ENCODE data around the gene PDZD2. TPM values are rescaled to one million over a fixed set of nuclear protein-coding genes. Genes with fewer than 3 reads are reported as not detected.
"Not testable (repeated sequence)": the region's sequence is repeated elsewhere in the genome, so short reads cannot be mapped to it uniquely, and the experiment has no call there.

The PDZD2 gene
- polyA plus RNA-seq, 1 donor from 2014 or later = 3.1 TPM

DNA sequence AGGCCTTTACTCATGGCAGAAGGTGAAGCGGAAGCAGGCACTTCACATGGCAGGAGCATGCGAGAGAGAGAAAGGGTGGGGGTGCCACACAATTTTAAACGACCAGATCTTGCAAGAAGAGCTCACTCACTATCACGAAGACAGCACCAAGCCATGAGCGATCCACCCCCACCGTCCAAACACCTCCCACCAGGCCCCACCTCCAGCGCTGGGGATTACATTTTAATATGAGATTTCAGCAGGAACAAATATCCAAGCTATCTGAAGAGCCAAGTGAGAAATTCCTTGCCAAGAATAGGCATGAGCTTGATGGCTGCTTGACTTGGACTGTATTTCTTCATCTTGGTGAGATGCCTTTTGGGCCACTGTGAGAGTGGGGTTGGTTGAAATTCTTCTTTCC is 88.0 kb downstream of the PDZD2 start:
- Histone ChIP-seq H3K27ac (ENCODE audit: low read length) (no peak overlapping the region), H3F3A (ENCODE audit: insufficient read depth, low read length, poor library complexity, severe bottlenecking) (no peaks in the 10 kb centered on the region), H3K4me3 (ENCODE audit: low read length) (no peak overlapping the region), H3K36me3 (ENCODE audit: insufficient read depth, low read length) (no peaks in the 10 kb centered on the region), H4K20me1 (ENCODE audit: insufficient read depth) (no peaks in the 10 kb centered on the region), H3K79me2 (replicated peaks; ENCODE audit: insufficient read depth, low read length) (no peaks in the 10 kb centered on the region), H3K9me3 (ENCODE audit: low read length) (no peaks in the 10 kb centered on the region), H3K9me2 (ENCODE audit: insufficient read depth, low read length) (no peaks in the 10 kb centered on the region), H3K9ac (ENCODE audit: low read length) (no peak overlapping the region), H3K27me3 (ENCODE audit: insufficient read depth, low read depth, low read length) (no peaks in the 10 kb centered on the region), H3K4me2 (ENCODE audit: low read length) (no peak overlapping the region), H2AFZ (ENCODE audit: low read depth, low read length) (no peak overlapping the region)
- TF ChIP-seq, protein P1, sequence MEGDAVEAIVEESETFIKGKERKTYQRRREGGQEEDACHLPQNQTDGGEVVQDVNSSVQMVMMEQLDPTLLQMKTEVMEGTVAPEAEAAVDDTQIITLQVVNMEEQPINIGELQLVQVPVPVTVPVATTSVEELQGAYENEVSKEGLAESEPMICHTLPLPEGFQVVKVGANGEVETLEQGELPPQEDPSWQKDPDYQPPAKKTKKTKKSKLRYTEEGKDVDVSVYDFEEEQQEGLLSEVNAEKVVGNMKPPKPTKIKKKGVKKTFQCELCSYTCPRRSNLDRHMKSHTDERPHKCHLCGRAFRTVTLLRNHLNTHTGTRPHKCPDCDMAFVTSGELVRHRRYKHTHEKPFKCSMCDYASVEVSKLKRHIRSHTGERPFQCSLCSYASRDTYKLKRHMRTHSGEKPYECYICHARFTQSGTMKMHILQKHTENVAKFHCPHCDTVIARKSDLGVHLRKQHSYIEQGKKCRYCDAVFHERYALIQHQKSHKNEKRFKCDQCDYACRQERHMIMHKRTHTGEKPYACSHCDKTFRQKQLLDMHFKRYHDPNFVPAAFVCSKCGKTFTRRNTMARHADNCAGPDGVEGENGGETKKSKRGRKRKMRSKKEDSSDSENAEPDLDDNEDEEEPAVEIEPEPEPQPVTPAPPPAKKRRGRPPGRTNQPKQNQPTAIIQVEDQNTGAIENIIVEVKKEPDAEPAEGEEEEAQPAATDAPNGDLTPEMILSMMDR (IDR thresholded peaks at IDR 0.05; ENCODE audit: poor library complexity, severe bottlenecking) = no peak
- no peak for TF ChIP-seq SMC3 (conservative IDR thresholded peaks at IDR 0.05; ENCODE audit: poor library complexity)
- TF ChIP-seq POLR2AphosphoS5 (IDR thresholded peaks at IDR 0.05) = no peak
- TF ChIP-seq EP300 (conservative IDR thresholded peaks at IDR 0.05; ENCODE audit: poor library complexity, severe bottlenecking) = no peak
- TF ChIP-seq, protein P2, sequence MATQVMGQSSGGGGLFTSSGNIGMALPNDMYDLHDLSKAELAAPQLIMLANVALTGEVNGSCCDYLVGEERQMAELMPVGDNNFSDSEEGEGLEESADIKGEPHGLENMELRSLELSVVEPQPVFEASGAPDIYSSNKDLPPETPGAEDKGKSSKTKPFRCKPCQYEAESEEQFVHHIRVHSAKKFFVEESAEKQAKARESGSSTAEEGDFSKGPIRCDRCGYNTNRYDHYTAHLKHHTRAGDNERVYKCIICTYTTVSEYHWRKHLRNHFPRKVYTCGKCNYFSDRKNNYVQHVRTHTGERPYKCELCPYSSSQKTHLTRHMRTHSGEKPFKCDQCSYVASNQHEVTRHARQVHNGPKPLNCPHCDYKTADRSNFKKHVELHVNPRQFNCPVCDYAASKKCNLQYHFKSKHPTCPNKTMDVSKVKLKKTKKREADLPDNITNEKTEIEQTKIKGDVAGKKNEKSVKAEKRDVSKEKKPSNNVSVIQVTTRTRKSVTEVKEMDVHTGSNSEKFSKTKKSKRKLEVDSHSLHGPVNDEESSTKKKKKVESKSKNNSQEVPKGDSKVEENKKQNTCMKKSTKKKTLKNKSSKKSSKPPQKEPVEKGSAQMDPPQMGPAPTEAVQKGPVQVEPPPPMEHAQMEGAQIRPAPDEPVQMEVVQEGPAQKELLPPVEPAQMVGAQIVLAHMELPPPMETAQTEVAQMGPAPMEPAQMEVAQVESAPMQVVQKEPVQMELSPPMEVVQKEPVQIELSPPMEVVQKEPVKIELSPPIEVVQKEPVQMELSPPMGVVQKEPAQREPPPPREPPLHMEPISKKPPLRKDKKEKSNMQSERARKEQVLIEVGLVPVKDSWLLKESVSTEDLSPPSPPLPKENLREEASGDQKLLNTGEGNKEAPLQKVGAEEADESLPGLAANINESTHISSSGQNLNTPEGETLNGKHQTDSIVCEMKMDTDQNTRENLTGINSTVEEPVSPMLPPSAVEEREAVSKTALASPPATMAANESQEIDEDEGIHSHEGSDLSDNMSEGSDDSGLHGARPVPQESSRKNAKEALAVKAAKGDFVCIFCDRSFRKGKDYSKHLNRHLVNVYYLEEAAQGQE (IDR thresholded peaks at IDR 0.05; ENCODE audit: borderline replicate concordance) = no peak
- no peak for TF ChIP-seq RAD21 (conservative IDR thresholded peaks at IDR 0.05)
- no peak for TF ChIP-seq MXI1 (conservative IDR thresholded peaks at IDR 0.05; ENCODE audit: poor library complexity, severe bottlenecking)
- TF ChIP-seq TAF1 (IDR thresholded peaks at IDR 0.05; ENCODE audit: low read depth) = no peak
- no peak for TF ChIP-seq EZH2 (IDR thresholded peaks at IDR 0.05; ENCODE audit: borderline replicate concordance, insufficient read depth, low read length, poor library complexity, severe bottlenecking)

DNA sequence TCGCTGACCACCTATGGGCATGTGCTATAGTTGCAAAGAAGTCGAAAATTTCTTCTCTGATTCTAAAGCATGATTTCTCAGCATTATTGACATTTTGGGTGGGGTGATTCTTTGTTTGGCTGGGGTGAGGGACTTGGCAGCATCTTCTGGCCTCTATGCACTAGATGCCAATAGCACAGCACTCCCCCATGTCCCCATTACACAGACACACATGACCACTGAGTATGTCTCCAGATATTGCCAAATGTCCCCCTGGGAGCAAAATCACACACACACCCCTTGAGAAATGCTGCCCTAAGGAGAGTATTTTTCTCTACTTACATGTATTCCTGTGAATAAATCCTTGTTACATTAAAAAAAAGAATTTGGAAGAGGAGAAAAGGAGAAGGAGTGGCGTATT is 89.1 kb downstream of the PDZD2 start:
- Histone ChIP-seq H4K20me1 (ENCODE audit: insufficient read depth) (no peaks in the 10 kb centered on the region), H3F3A (ENCODE audit: insufficient read depth, low read length, poor library complexity, severe bottlenecking) (no peaks in the 10 kb centered on the region), H2AFZ (ENCODE audit: low read depth, low read length) (no peak overlapping the region), H3K36me3 (ENCODE audit: insufficient read depth, low read length) (no peaks in the 10 kb centered on the region), H3K27me3 (ENCODE audit: insufficient read depth, low read depth, low read length) (no peaks in the 10 kb centered on the region), H3K27ac (ENCODE audit: low read length) (no peak overlapping the region), H3K4me2 (ENCODE audit: low read length) (no peak overlapping the region), H3K9ac (ENCODE audit: low read length) (no peak overlapping the region), H3K9me2 (ENCODE audit: insufficient read depth, low read length) (no peaks in the 10 kb centered on the region), H3K4me3 (ENCODE audit: low read length) (no peak overlapping the region), H3K79me2 (replicated peaks; ENCODE audit: insufficient read depth, low read length) (no peaks in the 10 kb centered on the region), H3K9me3 (ENCODE audit: low read length) (no peaks in the 10 kb centered on the region)
- TF ChIP-seq TAF1 (IDR thresholded peaks at IDR 0.05; ENCODE audit: low read depth) = no peak
- TF ChIP-seq RAD21 (conservative IDR thresholded peaks at IDR 0.05) = no peak
- TF ChIP-seq, protein P2 (IDR thresholded peaks at IDR 0.05; ENCODE audit: borderline replicate concordance) = no peak

DNA sequence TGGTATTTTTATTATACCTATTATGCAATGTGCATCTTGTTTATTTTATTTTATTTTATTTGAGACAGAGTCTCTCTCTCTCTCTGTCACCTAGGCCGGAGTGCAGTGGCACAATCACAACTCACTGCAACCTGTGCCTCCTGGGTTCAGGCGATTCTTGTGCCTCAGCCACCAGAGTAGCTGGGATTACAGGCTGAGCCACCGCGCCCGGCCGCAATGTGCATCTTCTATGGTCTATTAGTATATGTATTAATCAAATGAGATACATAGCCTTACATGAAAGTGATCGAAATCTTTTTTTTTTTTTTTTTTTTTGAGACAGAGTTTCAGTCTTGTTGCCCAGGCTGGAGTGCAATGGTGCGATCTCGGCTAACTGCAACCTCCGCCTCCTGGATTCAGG is 89.9 kb downstream of the PDZD2 start:
- not testable (repeated sequence) for H2AFZ ChIP-seq (ENCODE audit: low read depth, low read length); H3K4me2 ChIP-seq (ENCODE audit: low read length); H3K27ac ChIP-seq (ENCODE audit: low read length); H3K9me3 ChIP-seq (ENCODE audit: low read length); H3F3A ChIP-seq (ENCODE audit: insufficient read depth, low read length, poor library complexity, severe bottlenecking); H3K9ac ChIP-seq (ENCODE audit: low read length); H3K27me3 ChIP-seq (ENCODE audit: insufficient read depth, low read depth, low read length); H3K36me3 ChIP-seq (ENCODE audit: insufficient read depth, low read length); H3K9me2 ChIP-seq (ENCODE audit: insufficient read depth, low read length); H4K20me1 ChIP-seq (ENCODE audit: insufficient read depth); H3K4me3 ChIP-seq (ENCODE audit: low read length); H3K79me2 ChIP-seq (replicated peaks; ENCODE audit: insufficient read depth, low read length)
